A673 (cell line): ENCODE measurements around the gene KATNAL1.

Experiments used
- EZH2 ChIP-seq: fragments of 200-600 bp; sonication (generic); IDR thresholded peaks from 2 replicates; pipeline ENCODE4 v1.6.1; 2017; ENCODE audit warnings: borderline replicate concordance, low read depth, mild to moderate bottlenecking, mixed read lengths, antibody characterized with exemption, low read length; ENCODE audit not compliant: poor library complexity, severe bottlenecking
- TF ChIP-seq, protein P1 (sequence below): fragments of 300-800, 200-600 bp; sonication (generic); conservative IDR thresholded peaks from 2 replicates; pipeline ENCODE4 v1.5.1; 2017; ENCODE audit warnings: low read depth, mild to moderate bottlenecking, antibody characterized with exemption, low read length, moderate library complexity, mixed read lengths

DNA sequence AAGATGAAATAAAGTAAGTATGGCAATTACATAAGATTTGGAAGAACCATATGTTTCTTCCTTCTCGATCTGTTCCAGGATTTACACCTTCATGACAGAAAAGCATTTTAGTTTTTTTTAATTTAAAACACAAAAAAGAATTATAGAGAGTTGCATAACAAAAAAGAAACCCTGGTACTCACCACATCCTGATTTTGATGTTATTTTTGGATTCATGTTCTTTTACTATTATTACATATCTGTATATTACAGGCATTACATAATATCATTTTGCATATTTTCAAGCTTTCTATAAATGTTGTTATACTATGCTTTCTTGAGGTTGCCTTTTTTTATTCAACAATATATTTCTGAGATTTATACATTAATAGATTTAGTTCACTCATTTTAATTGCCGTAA lies 6.7 kb upstream of the KATNAL1 start:
- TF ChIP-seq, protein P1, sequence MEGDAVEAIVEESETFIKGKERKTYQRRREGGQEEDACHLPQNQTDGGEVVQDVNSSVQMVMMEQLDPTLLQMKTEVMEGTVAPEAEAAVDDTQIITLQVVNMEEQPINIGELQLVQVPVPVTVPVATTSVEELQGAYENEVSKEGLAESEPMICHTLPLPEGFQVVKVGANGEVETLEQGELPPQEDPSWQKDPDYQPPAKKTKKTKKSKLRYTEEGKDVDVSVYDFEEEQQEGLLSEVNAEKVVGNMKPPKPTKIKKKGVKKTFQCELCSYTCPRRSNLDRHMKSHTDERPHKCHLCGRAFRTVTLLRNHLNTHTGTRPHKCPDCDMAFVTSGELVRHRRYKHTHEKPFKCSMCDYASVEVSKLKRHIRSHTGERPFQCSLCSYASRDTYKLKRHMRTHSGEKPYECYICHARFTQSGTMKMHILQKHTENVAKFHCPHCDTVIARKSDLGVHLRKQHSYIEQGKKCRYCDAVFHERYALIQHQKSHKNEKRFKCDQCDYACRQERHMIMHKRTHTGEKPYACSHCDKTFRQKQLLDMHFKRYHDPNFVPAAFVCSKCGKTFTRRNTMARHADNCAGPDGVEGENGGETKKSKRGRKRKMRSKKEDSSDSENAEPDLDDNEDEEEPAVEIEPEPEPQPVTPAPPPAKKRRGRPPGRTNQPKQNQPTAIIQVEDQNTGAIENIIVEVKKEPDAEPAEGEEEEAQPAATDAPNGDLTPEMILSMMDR = no peak
- no peak for TF ChIP-seq EZH2
